HepG2 (cell line): ENCODE data around the gene IQCN. TPM values are rescaled to one million over a fixed set of nuclear protein-coding genes. Genes with fewer than 3 reads are reported as not detected.
A peak's percentile ranks its signal among the peaks of the same experiment; 100 is the strongest.

Experiments
- AKAP8 ChIP-seq: sonication (generic); formaldehyde crosslinking; IDR thresholded peaks from 2 replicates; pipeline ENCODE4 v1.5.1; 2020; ENCODE audit warnings: mild to moderate bottlenecking, missing genetic modification reagents
- ARID4A ChIP-seq: sonication (generic); formaldehyde crosslinking; IDR thresholded peaks from 2 replicates; pipeline ENCODE4 v1.5.0; 2020; ENCODE audit warnings: mild to moderate bottlenecking, missing genetic modification reagents, borderline replicate concordance
- ELK4 ChIP-seq: sonication (generic); formaldehyde crosslinking; IDR thresholded peaks from 2 replicates; pipeline ENCODE4 v1.9.0; 2021; ENCODE audit warnings: missing genetic modification reagents, borderline replicate concordance
- FOXO4 ChIP-seq: sonication (generic); formaldehyde crosslinking; conservative IDR thresholded peaks from 2 replicates; pipeline ENCODE4 v1.8.1; 2023; ENCODE audit warnings: missing genetic modification reagents
- GMEB1 ChIP-seq: sonication (generic); formaldehyde crosslinking; IDR thresholded peaks from 2 replicates; pipeline ENCODE4 v1.5.1; 2020; ENCODE audit warnings: missing genetic modification reagents, mild to moderate bottlenecking, borderline replicate concordance
- GTF2F1 ChIP-seq: fragments of 150-350 bp; IDR thresholded peaks from 2 replicates; pipeline ENCODE4 v1.6.1; 2014; ENCODE audit warnings: low read length
- HCFC1 ChIP-seq: fragments of 150-350 bp; IDR thresholded peaks from 2 replicates; pipeline ENCODE4 v1.6.1; 2014; ENCODE audit warnings: low read depth, low read length
- NFKB2 ChIP-seq: sonication (generic); formaldehyde crosslinking; IDR thresholded peaks from 2 replicates; pipeline ENCODE4 v1.4.0; 2020; ENCODE audit warnings: missing genetic modification reagents, borderline replicate concordance
- POLR2AphosphoS5 ChIP-seq: IDR thresholded peaks from 2 replicates; pipeline ENCODE4 v1.6.1; 2012; ENCODE audit warnings: low read depth, low read length
- SRY ChIP-seq: sonication (generic); formaldehyde crosslinking; IDR thresholded peaks from 2 replicates; pipeline ENCODE4 v1.8.0; 2022; ENCODE audit warnings: mild to moderate bottlenecking, missing genetic modification reagents
- ZBTB34 ChIP-seq: sonication (generic); formaldehyde crosslinking; IDR thresholded peaks from 2 replicates; pipeline ENCODE4 v1.8.0; 2022; ENCODE audit warnings: mild to moderate bottlenecking, missing genetic modification reagents
- ZFP36 ChIP-seq: fragments of 150-350 bp; IDR thresholded peaks from 2 replicates; pipeline ENCODE4 v1.6.1; 2018; ENCODE audit warnings: borderline replicate concordance, low read length, low read depth; ENCODE audit not compliant: partially characterized antibody
- ZMYM4 ChIP-seq: sonication (generic); formaldehyde crosslinking; IDR thresholded peaks from 2 replicates; pipeline ENCODE4 v1.8.1; 2023; ENCODE audit warnings: mild to moderate bottlenecking, missing genetic modification reagents
- ZNF326 ChIP-seq: sonication (generic); formaldehyde crosslinking; IDR thresholded peaks from 2 replicates; pipeline ENCODE4 v1.4.0; 2020; ENCODE audit warnings: missing genetic modification reagents, borderline replicate concordance
- ZNF496 ChIP-seq: sonication (generic); formaldehyde crosslinking; IDR thresholded peaks from 2 replicates; pipeline ENCODE4 v1.8.1; 2023; ENCODE audit warnings: mild to moderate bottlenecking, moderate library complexity, missing genetic modification reagents; ENCODE audit not compliant: insufficient replicate concordance
- ZNF782 ChIP-seq: sonication (generic); formaldehyde crosslinking; IDR thresholded peaks from 2 replicates; pipeline ENCODE4 v1.4.0; 2020; ENCODE audit warnings: missing genetic modification reagents, mild to moderate bottlenecking, borderline replicate concordance
- ZNF788 ChIP-seq: sonication (generic); formaldehyde crosslinking; IDR thresholded peaks from 2 replicates; pipeline ENCODE4 v1.5.0; 2020; ENCODE audit warnings: mild to moderate bottlenecking, missing genetic modification reagents, borderline replicate concordance
- ZNF816 ChIP-seq: sonication (generic); formaldehyde crosslinking; IDR thresholded peaks from 2 replicates; pipeline ENCODE4 v1.8.0; 2022; ENCODE audit warnings: missing genetic modification reagents, mild to moderate bottlenecking, borderline replicate concordance
- polyA plus RNA-seq, 8 experiments: library from polyadenylated mRNA; depleted of rRNA in 3 of 8; stranded (reverse) in 7 of 8; unstranded in 1 of 8; fragments of >200 nt; fragmentation: Illumina TruSeq in 4 of 8; extraction: Trizol in 4 of 8; gene quantifications; 2 replicates each; pipeline versions ENCODE4 v1.2.1 to v1.2.3, GENCODE V29; 2011 to 2016; ENCODE audit warnings: low read depth in 4 of 8, missing spikeins in 1 of 8, mixed read lengths in 1 of 8; ENCODE audit not compliant: insufficient read depth in 1 of 8
- total RNA-seq, 5 experiments: library from RNA; depleted of rRNA; stranded (reverse); fragments of >200 nt; fragmentation: Illumina TruSeq; extraction: Trizol; gene quantifications; 2 replicates each; pipeline ENCODE4 v1.2.3, GENCODE V29; 2016; ENCODE audit warnings: low read depth in 1 of 5

Gene IQCN
- total and polyA plus RNA-seq, 2 of the 13 experiments (the other 11 are each of a cell fraction or from before 2014, with no cell fraction given): 0.04 to 0.18 TPM

GRCh38 chr19:18281082-18282020, 7.1 kb upstream of the IQCN start, which contains the start of gene JUND (continued):
- TF ChIP-seq FOXO4 (CRISPR knock-in tag): no peak
- TF ChIP-seq AKAP8 (CRISPR knock-in tag): peak; percentile 99
- TF ChIP-seq GTF2F1: peak; percentile 94
- TF ChIP-seq NFKB2: peak; percentile 72; the same call in 1 of the 2 replicates
- TF ChIP-seq ZNF816 (CRISPR knock-in tag): no peak
- TF ChIP-seq ZMYM4 (CRISPR knock-in tag): peak; percentile 83
- no peak for TF ChIP-seq ZBTB34 (CRISPR knock-in tag)
- no peak for TF ChIP-seq ZNF326 (CRISPR knock-in tag)
- TF ChIP-seq HCFC1: no peak
- peak; percentile 70 for TF ChIP-seq POLR2AphosphoS5
- TF ChIP-seq ZFP36: no peak
- peak; percentile 82 for TF ChIP-seq GMEB1 (CRISPR knock-in tag)
- no peak; the same call in 1 of the 2 replicates for TF ChIP-seq SRY (CRISPR knock-in tag)
- 0 out of 2 replicates have a peak, but pooled peaks have one; percentile 3 for TF ChIP-seq ZNF788 (CRISPR knock-in tag)
- no peak for TF ChIP-seq ZNF782 (CRISPR knock-in tag)
- TF ChIP-seq ARID4A: peak; percentile 75; the same call in 1 of the 2 replicates
- TF ChIP-seq ELK4 (CRISPR knock-in tag): no peak
- no peak for TF ChIP-seq ZNF496
